Measurements from ENCODE around the gene IL22RA1.

IL22RA1 gene

DNA sequence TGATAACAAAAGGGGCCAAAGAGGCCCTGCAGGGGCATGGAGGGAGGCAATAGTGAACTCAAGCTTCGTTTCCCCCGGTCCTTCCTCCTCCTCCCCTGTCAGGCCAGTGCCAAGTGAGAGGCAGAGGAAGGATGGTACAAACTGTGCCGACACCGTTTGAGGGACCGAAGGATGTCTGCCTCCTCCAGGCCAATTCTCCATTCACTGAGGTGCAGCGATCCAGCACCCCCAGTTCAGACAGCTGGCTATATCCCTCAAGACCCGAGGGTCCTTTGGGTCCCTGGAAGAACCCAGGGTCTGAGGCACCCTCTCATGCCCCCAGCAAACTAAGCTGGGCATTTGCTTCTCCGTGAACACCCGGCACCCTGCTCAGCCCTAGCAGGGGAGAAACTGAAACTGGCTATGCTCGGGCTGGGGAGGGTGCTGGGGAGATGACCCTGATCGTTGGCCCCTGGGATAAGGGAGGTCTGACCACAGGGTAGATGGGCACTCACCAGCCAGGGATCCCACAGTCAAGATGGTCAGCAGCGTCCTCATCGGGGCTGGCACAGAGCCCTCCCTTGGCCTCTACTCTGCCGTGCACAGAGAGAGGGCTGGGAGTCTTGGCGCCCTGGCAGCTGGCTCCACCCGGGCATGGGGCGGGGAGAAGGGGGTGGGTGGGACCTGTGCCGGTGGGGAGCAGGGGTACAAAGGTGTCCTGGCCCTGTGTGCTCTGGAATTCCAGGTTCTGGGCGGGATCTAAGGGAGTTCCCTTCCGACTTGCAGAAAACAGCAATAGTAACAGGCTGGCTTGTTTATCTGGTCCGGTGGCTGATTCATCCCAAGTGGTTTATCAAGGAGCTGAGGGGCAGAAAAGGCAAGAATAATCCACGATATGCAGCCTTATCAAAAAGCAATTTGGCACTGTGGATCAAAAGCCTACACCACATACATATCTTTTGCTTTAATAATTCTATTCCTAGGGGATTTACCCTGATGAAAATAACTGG lies at the start of gene IL22RA1:
Gene IL22RA1 (minus strand): TSS at position 595 of the 989 bp plus-strand sequence. CDS start 58 bp downstream, at position 537.
- no peak within 1 kb of the TSS for H3K4me3 ChIP-seq
- no peak within 1 kb of the TSS for H3K27ac ChIP-seq
- no peak for DNase-seq (ENCODE audit: low read depth, low spot score)
- no peak within 1 kb of the TSS for H3K9ac ChIP-seq (ENCODE audit: insufficient read length)
- H3K36me3 ChIP-seq (ENCODE audit: insufficient read depth, low read length), result no peaks in the 10 kb centered on the region
- TF ChIP-seq POLR2AphosphoS5 (IDR thresholded peaks at IDR 0.05; ENCODE audit: borderline replicate concordance, low read depth, low read length) (no peak), FOXP2 (optimal IDR thresholded peaks at IDR 0.05; ENCODE audit: control extremely low read depth, extremely low read length, insufficient read depth) (no peak), EZH2 (IDR thresholded peaks at IDR 0.05) (no peak)
- H3K9me3 ChIP-seq (ENCODE audit: low read depth, low read length), result no peaks in the 10 kb centered on the region

DNA sequence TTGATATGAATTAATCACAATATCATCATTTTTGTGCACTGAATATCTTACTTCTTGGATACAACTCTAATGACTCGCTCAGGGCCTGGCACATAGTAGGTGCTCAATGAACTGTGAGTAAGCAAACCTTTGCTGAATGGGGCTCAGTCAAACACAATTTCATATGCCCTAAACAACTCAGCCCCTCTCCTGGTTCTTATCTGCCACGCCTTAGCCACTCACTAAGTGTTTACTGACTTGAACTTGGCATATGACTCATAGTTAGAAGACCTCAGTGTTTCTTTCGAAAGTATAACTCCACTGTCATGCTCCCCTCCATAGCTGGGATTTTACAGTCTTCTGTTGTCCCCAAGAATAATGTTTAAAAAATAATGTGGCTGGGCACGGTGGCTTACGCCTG lies 48.9 kb upstream of the IL22RA1 start:
- Histone ChIP-seq H3K27ac (no peak overlapping the region), H3K9me3 (ENCODE audit: low read depth, low read length) (no peaks in the 10 kb centered on the region), H3K4me3 (no peak overlapping the region), H3K36me3 (ENCODE audit: insufficient read depth, low read length) (no peaks in the 10 kb centered on the region), H3K9ac (ENCODE audit: insufficient read length) (no peak overlapping the region)
- no peak for DNase-seq (ENCODE audit: low read depth, low spot score)
- TF ChIP-seq EZH2 (IDR thresholded peaks at IDR 0.05), result no peak
- no peak for TF ChIP-seq FOXP2 (optimal IDR thresholded peaks at IDR 0.05; ENCODE audit: control extremely low read depth, extremely low read length, insufficient read depth)
- no peak for TF ChIP-seq POLR2AphosphoS5 (IDR thresholded peaks at IDR 0.05; ENCODE audit: borderline replicate concordance, low read depth, low read length)

- H3K27ac ChIP-seq, result no peak overlapping the region
- no peak overlapping the region for H3K4me3 ChIP-seq
- DNase-seq (ENCODE audit: low read depth, low spot score), result no peak
- H3K9me3 ChIP-seq (ENCODE audit: low read depth, low read length), result no peaks in the 10 kb centered on the region
- H3K9ac ChIP-seq (ENCODE audit: insufficient read length), result no peak overlapping the region
- TF ChIP-seq POLR2AphosphoS5 (IDR thresholded peaks at IDR 0.05; ENCODE audit: borderline replicate concordance, low read depth, low read length) (no peak), FOXP2 (optimal IDR thresholded peaks at IDR 0.05; ENCODE audit: control extremely low read depth, extremely low read length, insufficient read depth) (no peak), EZH2 (IDR thresholded peaks at IDR 0.05) (no peak)
- H3K36me3 ChIP-seq (ENCODE audit: insufficient read depth, low read length), result no peaks in the 10 kb centered on the region
Measured at GRCh38 chr1:24190983-24191461, 48.1 kb upstream of the IL22RA1 start.

- no peak for DNase-seq (ENCODE audit: low read depth, low spot score)
- Histone ChIP-seq H3K9me3 (ENCODE audit: low read depth, low read length) (no peaks in the 10 kb centered on the region), H3K4me3 (no peak overlapping the region), H3K36me3 (ENCODE audit: insufficient read depth, low read length) (no peaks in the 10 kb centered on the region), H3K27ac (no peak overlapping the region), H3K9ac (ENCODE audit: insufficient read length) (no peak overlapping the region)
- TF ChIP-seq EZH2 (IDR thresholded peaks at IDR 0.05), result no peak
- TF ChIP-seq FOXP2 (optimal IDR thresholded peaks at IDR 0.05; ENCODE audit: control extremely low read depth, extremely low read length, insufficient read depth), result no peak
- TF ChIP-seq POLR2AphosphoS5 (IDR thresholded peaks at IDR 0.05; ENCODE audit: borderline replicate concordance, low read depth, low read length), result no peak
Measured at GRCh38 chr1:24189528-24189927, 46.6 kb upstream of the IL22RA1 start.

DNA sequence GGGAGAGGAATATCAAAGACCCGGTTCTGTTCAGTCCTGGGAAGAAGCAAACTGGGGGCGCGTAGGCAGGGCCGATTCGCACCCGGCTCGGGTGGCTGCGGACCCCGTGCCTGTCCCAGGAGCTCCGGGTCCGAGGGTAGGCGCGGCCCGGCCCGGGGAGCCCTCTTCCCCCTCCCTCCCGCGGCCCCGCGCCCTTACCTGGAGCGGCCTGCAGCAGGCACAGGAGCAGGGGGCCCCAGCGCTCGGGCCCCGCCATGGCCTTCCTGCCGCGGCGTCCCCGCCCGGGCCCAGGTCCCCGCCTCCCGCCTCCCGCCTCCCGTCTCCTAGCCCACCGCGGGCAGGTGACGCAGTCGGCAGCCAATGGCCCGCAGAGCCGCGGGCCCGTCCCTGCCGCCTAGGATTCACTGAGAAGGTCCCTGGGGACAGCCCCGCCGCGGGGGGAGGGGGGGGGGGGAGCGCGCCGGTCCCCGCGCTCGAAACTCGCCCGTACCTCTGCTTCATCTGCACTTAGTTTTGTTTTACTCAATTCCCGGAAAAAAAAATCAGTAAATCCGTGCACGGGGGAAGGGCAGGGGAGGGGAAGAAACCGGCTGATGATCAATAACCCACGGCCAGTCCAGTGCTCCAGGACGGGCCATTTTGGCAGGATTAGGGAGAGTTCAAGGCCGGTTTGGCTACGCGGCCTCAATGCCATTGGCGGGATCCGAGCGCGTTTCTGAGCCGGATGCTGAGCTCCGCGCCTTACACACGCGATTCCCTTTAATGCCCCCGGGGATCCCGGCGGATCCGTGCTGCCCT lies 44.3 kb upstream of the IL22RA1 start, which contains the start of gene IFNLR1:
Gene IFNLR1 (minus strand): TSS at position 297 of the 798 bp plus-strand sequence. CDS start 41 bp downstream, at position 256.
- peak within 1 kb of the TSS; percentile 39 for H3K9ac ChIP-seq (ENCODE audit: insufficient read length)
- no peak within 1 kb of the TSS for H3K27ac ChIP-seq
- no peak for DNase-seq (ENCODE audit: low read depth, low spot score)
- TF ChIP-seq POLR2AphosphoS5 (IDR thresholded peaks at IDR 0.05; ENCODE audit: borderline replicate concordance, low read depth, low read length) (no peak), EZH2 (IDR thresholded peaks at IDR 0.05) (no peak), FOXP2 (optimal IDR thresholded peaks at IDR 0.05; ENCODE audit: control extremely low read depth, extremely low read length, insufficient read depth) (no peak)
- H3K9me3 ChIP-seq (ENCODE audit: low read depth, low read length), result no peaks in the 10 kb centered on the region
- no peaks in the 10 kb centered on the region for H3K36me3 ChIP-seq (ENCODE audit: insufficient read depth, low read length)
- H3K4me3 ChIP-seq, result peak within 1 kb of the TSS; percentile 70

- Histone ChIP-seq H3K9ac (ENCODE audit: insufficient read length) (peak overlapping the region; percentile 39), H3K27ac (no peak overlapping the region)
Measured at GRCh38 chr1:24186711-24186992, 43.7 kb upstream of the IL22RA1 start.

DNA sequence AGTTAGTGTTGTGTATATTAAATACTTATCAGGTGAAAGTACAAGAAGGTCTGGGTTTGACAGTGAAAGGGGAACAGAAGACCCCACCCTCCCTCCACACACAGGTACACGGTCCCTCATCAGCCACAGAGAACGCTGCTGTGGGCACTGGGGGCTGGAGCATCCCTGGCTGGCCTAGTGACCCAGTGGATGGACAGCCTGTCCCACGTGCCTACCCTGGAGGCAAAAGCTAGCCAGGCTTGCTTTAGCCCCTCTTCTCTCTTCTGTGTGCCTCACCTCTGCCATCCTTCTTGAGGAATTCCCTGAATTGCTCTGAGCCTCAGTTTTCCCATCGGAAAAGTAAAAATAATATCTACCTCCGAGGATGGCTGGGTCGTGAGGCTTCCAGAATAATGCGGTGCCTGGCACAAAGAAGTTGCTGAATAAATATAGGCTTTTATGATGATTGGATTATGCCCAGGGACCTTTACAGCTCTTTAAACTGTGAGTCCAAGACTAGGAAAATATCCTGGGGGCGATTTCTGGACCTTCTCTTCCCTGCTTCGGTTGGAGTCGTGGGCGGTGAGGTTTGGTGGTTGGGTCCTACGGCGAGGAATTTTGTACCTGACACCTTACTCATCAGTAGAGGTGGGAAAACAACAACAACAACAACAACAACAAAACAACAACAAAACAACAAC lies 43.2 kb upstream of the IL22RA1 start:
- no peak for DNase-seq (ENCODE audit: low read depth, low spot score)
- Histone ChIP-seq H3K36me3 (ENCODE audit: insufficient read depth, low read length) (no peaks in the 10 kb centered on the region), H3K27ac (no peak overlapping the region), H3K4me3 (peak overlapping the region; percentile 70), H3K9me3 (ENCODE audit: low read depth, low read length) (no peaks in the 10 kb centered on the region), H3K9ac (ENCODE audit: insufficient read length) (no peak overlapping the region)
- TF ChIP-seq POLR2AphosphoS5 (IDR thresholded peaks at IDR 0.05; ENCODE audit: borderline replicate concordance, low read depth, low read length) (no peak), FOXP2 (optimal IDR thresholded peaks at IDR 0.05; ENCODE audit: control extremely low read depth, extremely low read length, insufficient read depth) (no peak), EZH2 (IDR thresholded peaks at IDR 0.05) (no peak)

More at GRCh38 chr1:24186711-24186992, 43.7 kb upstream of the IL22RA1 start:
- TF ChIP-seq POLR2AphosphoS5 (IDR thresholded peaks at IDR 0.05; ENCODE audit: borderline replicate concordance, low read depth, low read length), result no peak
- no peak for TF ChIP-seq FOXP2 (optimal IDR thresholded peaks at IDR 0.05; ENCODE audit: control extremely low read depth, extremely low read length, insufficient read depth)
- TF ChIP-seq EZH2 (IDR thresholded peaks at IDR 0.05), result no peak
- Histone ChIP-seq H3K36me3 (ENCODE audit: insufficient read depth, low read length) (no peaks in the 10 kb centered on the region), H3K4me3 (peak overlapping the region; percentile 70), H3K9me3 (ENCODE audit: low read depth, low read length) (no peaks in the 10 kb centered on the region)
- no peak for DNase-seq (ENCODE audit: low read depth, low spot score)

All from SK-N-MC (cell line).